Mucosa of stomach (tissue), 1 donor: ENCODE measurements around the gene NHSL2.

Experiments used
- H3K27me3 ChIP-seq: one replicate; pipeline ENCODE4 v1.7.0; 2013; ENCODE audit warnings: mild to moderate bottlenecking, low read length; ENCODE audit not compliant: control insufficient read depth, insufficient read depth
- H3K36me3 ChIP-seq: one replicate; pipeline ENCODE4 v1.7.0; 2013; ENCODE audit warnings: low read length; ENCODE audit not compliant: control insufficient read depth, insufficient read depth
- H3K4me1 ChIP-seq: one replicate; pipeline ENCODE4 v1.7.0; 2013; ENCODE audit warnings: mild to moderate bottlenecking, low read length; ENCODE audit not compliant: control insufficient read depth, insufficient read depth
- H3K4me3 ChIP-seq: one replicate; pipeline ENCODE4 v1.7.0; 2013; ENCODE audit warnings: low read length
- H3K9ac ChIP-seq: one replicate; pipeline ENCODE4 v1.7.0; 2013; ENCODE audit warnings: mild to moderate bottlenecking, low read length, moderate library complexity
- H3K9me3 ChIP-seq: one replicate; pipeline ENCODE4 v1.7.0; 2013; ENCODE audit warnings: mild to moderate bottlenecking, low read length, moderate library complexity; ENCODE audit not compliant: control insufficient read depth
- donor health status: Pancreatic carcinoma.

Gene NHSL2

GRCh38 chrX:72027024-72027913, 116.6 kb downstream of the NHSL2 start:
- no peaks in the 10 kb centered on the region for H3K9me3 ChIP-seq
- H3K4me3 ChIP-seq: no peak overlapping the region
- no peaks in the 10 kb centered on the region for H3K27me3 ChIP-seq
- no peak overlapping the region for H3K9ac ChIP-seq
- peaks cover 18% of the 10 kb centered on the region for H3K4me1 ChIP-seq
- no peaks in the 10 kb centered on the region for H3K36me3 ChIP-seq

GRCh38 chrX:72027914-72028307, 117.3 kb downstream of the NHSL2 start:
- Histone ChIP-seq H3K4me1 (peaks cover 18% of the 10 kb centered on the region), H3K4me3 (no peak overlapping the region), H3K9me3 (no peaks in the 10 kb centered on the region), H3K9ac (no peak overlapping the region), H3K36me3 (no peaks in the 10 kb centered on the region), H3K27me3 (no peaks in the 10 kb centered on the region)

- no peaks in the 10 kb centered on the region for H3K36me3 ChIP-seq
- H3K4me3 ChIP-seq: no peak overlapping the region
- peaks cover 14% of the 10 kb centered on the region for H3K4me1 ChIP-seq
- H3K9ac ChIP-seq: no peak overlapping the region
- no peaks in the 10 kb centered on the region for H3K9me3 ChIP-seq
- no peaks in the 10 kb centered on the region for H3K27me3 ChIP-seq
Observed at GRCh38 chrX:72028701-72029470, 118.2 kb downstream of the NHSL2 start.

GRCh38 chrX:72029483-72030411, 119.1 kb downstream of the NHSL2 start:
- H3K9me3 ChIP-seq: no peaks in the 10 kb centered on the region
- H3K27me3 ChIP-seq: no peaks in the 10 kb centered on the region
- no peak overlapping the region for H3K9ac ChIP-seq
- H3K4me1 ChIP-seq: peaks cover 14% of the 10 kb centered on the region
- H3K4me3 ChIP-seq: no peak overlapping the region
- no peaks in the 10 kb centered on the region for H3K36me3 ChIP-seq

- no peaks in the 10 kb centered on the region for H3K9me3 ChIP-seq
- peaks cover 14% of the 10 kb centered on the region for H3K4me1 ChIP-seq
- no peak overlapping the region for H3K9ac ChIP-seq
- no peaks in the 10 kb centered on the region for H3K36me3 ChIP-seq
- H3K27me3 ChIP-seq: no peaks in the 10 kb centered on the region
- H3K4me3 ChIP-seq: no peak overlapping the region
Observed at GRCh38 chrX:72030431-72030830, 119.8 kb downstream of the NHSL2 start.

- Histone ChIP-seq H3K4me3 (no peak overlapping the region), H3K9ac (no peak overlapping the region), H3K4me1 (peaks cover 14% of the 10 kb centered on the region), H3K9me3 (no peaks in the 10 kb centered on the region), H3K36me3 (no peaks in the 10 kb centered on the region), H3K27me3 (no peaks in the 10 kb centered on the region)
Observed at GRCh38 chrX:72031118-72031517, 120.5 kb downstream of the NHSL2 start.

- Histone ChIP-seq H3K36me3 (no peaks in the 10 kb centered on the region), H3K27me3 (no peaks in the 10 kb centered on the region), H3K4me1 (peaks cover 14% of the 10 kb centered on the region), H3K9ac (no peak overlapping the region), H3K4me3 (no peak overlapping the region), H3K9me3 (no peaks in the 10 kb centered on the region)
Observed at GRCh38 chrX:72031634-72032033, 121.0 kb downstream of the NHSL2 start.

- Histone ChIP-seq H3K9me3 (no peaks in the 10 kb centered on the region), H3K4me1 (no peaks in the 10 kb centered on the region), H3K27me3 (no peaks in the 10 kb centered on the region), H3K9ac (no peak overlapping the region), H3K36me3 (no peaks in the 10 kb centered on the region), H3K4me3 (no peak overlapping the region)
Observed at GRCh38 chrX:72037601-72038000, 127.0 kb downstream of the NHSL2 start.

- no peaks in the 10 kb centered on the region for H3K36me3 ChIP-seq
- H3K27me3 ChIP-seq: no peaks in the 10 kb centered on the region
- H3K4me1 ChIP-seq: no peaks in the 10 kb centered on the region
- no peak overlapping the region for H3K4me3 ChIP-seq
- H3K9ac ChIP-seq: no peak overlapping the region
- no peaks in the 10 kb centered on the region for H3K9me3 ChIP-seq
Observed at GRCh38 chrX:72038016-72038415, 127.4 kb downstream of the NHSL2 start.

- Histone ChIP-seq H3K4me3 (no peak overlapping the region), H3K27me3 (no peaks in the 10 kb centered on the region), H3K9me3 (no peaks in the 10 kb centered on the region), H3K9ac (no peak overlapping the region), H3K36me3 (no peaks in the 10 kb centered on the region), H3K4me1 (no peaks in the 10 kb centered on the region)
Observed at GRCh38 chrX:72038868-72039267, 128.2 kb downstream of the NHSL2 start.

- no peak overlapping the region for H3K9ac ChIP-seq
- H3K27me3 ChIP-seq: no peaks in the 10 kb centered on the region
- H3K9me3 ChIP-seq: no peaks in the 10 kb centered on the region
- H3K36me3 ChIP-seq: no peaks in the 10 kb centered on the region
- H3K4me1 ChIP-seq: peaks cover 6% of the 10 kb centered on the region
- H3K4me3 ChIP-seq: no peak overlapping the region
Observed at GRCh38 chrX:72040506-72040905, 129.9 kb downstream of the NHSL2 start.
